Lung (tissue), 12 donors: ENCODE measurements around the gene OSGIN1. TPM values are rescaled to one million over a fixed set of nuclear protein-coding genes. Genes with fewer than 3 reads are reported as not detected.

ENCODE experiments used
- ATAC-seq: fragments of 200-7000 bp; cut with Tn5 transposase; one replicate; pipeline ENCODE4 v1.9.1; 2020; ENCODE audit warnings: moderate number of reproducible peaks; ENCODE audit not compliant: insufficient read depth, low FRiP score
- DNase-seq, 3 donors: peaks; one replicate each; pipeline ENCODE4 v3.0.0-alpha.2; 2013 to 2017
- H3K27ac ChIP-seq, 2 donors: one replicate each; pipeline ENCODE4 v1.5.1; 2013; ENCODE audit warnings: mild to moderate bottlenecking in 2 of 2, moderate library complexity in 2 of 2, control low read depth in 1 of 2, inconsistent platforms in 1 of 2, low read depth in 1 of 2, low read length in 1 of 2
- H3K27me3 ChIP-seq, 3 donors: one replicate each; pipeline ENCODE4 v1.5.1; 2013; ENCODE audit warnings: low read length in 2 of 3; ENCODE audit not compliant: control insufficient read depth in 3 of 3, insufficient read depth in 3 of 3
- H3K36me3 ChIP-seq, 4 donors: one replicate each; pipeline ENCODE4 v1.5.1; 2013; ENCODE audit warnings: low read length in 4 of 4, mild to moderate bottlenecking in 1 of 4, moderate library complexity in 1 of 4; ENCODE audit not compliant: control insufficient read depth in 4 of 4, insufficient read depth in 4 of 4
- H3K4me1 ChIP-seq, 5 donors: one replicate each; pipeline ENCODE4 v1.5.1; 2013; ENCODE audit warnings: low read length in 5 of 5, mild to moderate bottlenecking in 2 of 5, moderate library complexity in 1 of 5; ENCODE audit not compliant: control insufficient read depth in 5 of 5, insufficient read depth in 5 of 5
- H3K4me3 ChIP-seq: one replicate; pipeline ENCODE4 v1.5.1; 2013; ENCODE audit warnings: mild to moderate bottlenecking, control low read depth, moderate library complexity
- H3K9ac ChIP-seq, 2 donors: one replicate each; pipeline ENCODE4 v1.5.1; 2013; ENCODE audit warnings: low read length in 2 of 2, control low read depth in 1 of 2; ENCODE audit not compliant: insufficient read depth in 1 of 2
- H3K9me3 ChIP-seq, 4 donors: one replicate each; pipeline ENCODE4 v1.5.1; 2013; ENCODE audit warnings: low read length in 3 of 4, mild to moderate bottlenecking in 1 of 4, moderate library complexity in 1 of 4; ENCODE audit not compliant: control insufficient read depth in 4 of 4, insufficient read depth in 3 of 4
- CTCF ChIP-seq: IDR thresholded peaks from 2 replicates; pipeline ENCODE4 v1.5.1; 2012; ENCODE audit warnings: mild to moderate bottlenecking; ENCODE audit errors: control extremely low read depth, extremely low read depth
- WGBS, 2 donors: extraction: QIAGEN DNeasy Blood & Tissue Kit; methylation state at CpG; one replicate each; pipeline ENCODE4 v1.1.7; 2013; 5-methylcytosine and 5-hydroxymethylcytosine counted together
- polyA plus RNA-seq, 2 donors: library from polyadenylated mRNA; stranded (reverse); fragments of 200-250 nt; gene quantifications; one replicate each; pipeline ENCODE4 v1.2.1, GENCODE V29; 2013
- total RNA-seq, 2 donors: library from RNA; depleted of rRNA in 1 of 2; stranded (reverse); fragments of >200 nt in 1 of 2; gene quantifications; one replicate each; pipeline ENCODE4 v1.2.1, GENCODE V29; 2014 to 2021
- donor health status: control.
- donor health status: control.
- donor health status: Bipolar disorder and iron deficiency.
- donor health status: healthy.
- donor health status: DM: yes; HTN: yes; CAD: no.

The OSGIN1 gene
- total and polyA plus RNA-seq, 4 donors = 1.5 to 17.9 (median 13.8) TPM

GRCh38 chr16:83972256-83973008 lies 19.4 kb downstream of the OSGIN1 start:
- no peak overlapping the region for H3K27ac ChIP-seq
- 85 to 87% methylated on average over 19 of the region's 19 CpGs for WGBS, 2 donors
- H3K4me1 ChIP-seq = no peaks in the 10 kb centered on the region
- no peaks in the 10 kb centered on the region for H3K36me3 ChIP-seq
- DNase-seq (no peak), ATAC-seq (no peak)
- peaks cover 0 to under 1% (median 0%) of the 10 kb centered on the region in 4 donors for H3K9me3 ChIP-seq
- no peak for TF ChIP-seq CTCF
- H3K27me3 ChIP-seq = peaks cover 0 to 15% (median 7%) of the 10 kb centered on the region in 3 donors
- H3K9ac ChIP-seq = no peak overlapping the region
- no peak overlapping the region for H3K4me3 ChIP-seq

- Histone ChIP-seq H3K4me1 (no peaks in the 10 kb centered on the region), H3K36me3 (no peaks in the 10 kb centered on the region), H3K9me3 (peaks cover 0 to 2% (median 0%) of the 10 kb centered on the region in 4 donors), H3K27ac (no peak overlapping the region), H3K9ac (no peak overlapping the region), H3K27me3 (peaks cover 0 to 15% (median 7%) of the 10 kb centered on the region in 3 donors), H3K4me3 (no peak overlapping the region)
- no peak for TF ChIP-seq CTCF
- no peak for DNase-seq
- ATAC-seq = no peak
- 81 to 87% methylated on average over 10 of the region's 10 CpGs for WGBS, 2 donors
Measured at GRCh38 chr16:83973077-83973476, 20.0 kb downstream of the OSGIN1 start.

GRCh38 chr16:83973581-83974385 lies 20.7 kb downstream of the OSGIN1 start:
- no peak overlapping the region for H3K4me3 ChIP-seq

More at GRCh38 chr16:83973581-83974385, 20.7 kb downstream of the OSGIN1 start:
- peaks cover 0 to 9% (median 2%) of the 10 kb centered on the region in 4 donors for H3K9me3 ChIP-seq
- WGBS, 2 donors = 80 to 85% methylated on average over 22 of the region's 22 CpGs
- TF ChIP-seq CTCF = no peak
- H3K27me3 ChIP-seq = peaks cover 0 to 15% (median 7%) of the 10 kb centered on the region in 3 donors
- H3K4me1 ChIP-seq = no peaks in the 10 kb centered on the region
- DNase-seq = no peak
- no peak overlapping the region for H3K9ac ChIP-seq
- no peak for ATAC-seq
- H3K27ac ChIP-seq = no peak overlapping the region
- H3K36me3 ChIP-seq = no peaks in the 10 kb centered on the region
